ENCODE data around the gene OR10A5. TPM values are rescaled to one million over a fixed set of nuclear protein-coding genes. Genes with fewer than 3 reads are reported as not detected.
A peak's percentile ranks its signal among the peaks of the same experiment; 100 is the strongest.
"Not testable (repeated sequence)": the region's sequence is repeated elsewhere in the genome, so short reads cannot be mapped to it uniquely, and the experiment has no call there.

Gene OR10A5
- total and polyA plus RNA-seq, 2 of the 8 experiments (the other 6 are each of a cell fraction or from before 2014, with no cell fraction given): not detected

DNA sequence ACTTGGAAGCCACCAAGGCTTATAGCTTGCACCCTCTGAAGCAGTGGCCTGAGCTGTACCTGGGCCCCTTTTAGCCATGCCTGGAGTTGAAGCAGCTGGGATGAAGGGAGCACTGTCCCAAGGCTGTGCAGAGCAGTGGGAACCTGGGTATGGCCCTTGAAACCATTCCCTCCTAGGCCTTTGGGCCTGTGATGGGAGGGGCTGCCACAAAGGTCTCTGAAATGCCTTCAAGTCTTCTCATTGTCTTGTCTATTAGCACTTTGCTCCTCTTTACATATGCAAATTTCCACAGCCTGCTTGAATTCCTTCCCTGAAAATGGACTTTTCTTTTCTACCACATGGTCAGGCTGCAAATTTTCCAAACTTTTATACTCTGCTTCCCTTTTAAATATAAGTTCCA, 44.4 kb upstream of the OR10A5 start:
- H2BK20ac ChIP-seq (ENCODE audit: low read length); H4K20me1 ChIP-seq (replicated peaks in 1 of 2; ENCODE audit: control insufficient read depth in 1 of 2, insufficient read depth in 2 of 2, low read length in 2 of 2); H3K23ac ChIP-seq (ENCODE audit: insufficient read length); POLR2A ChIA-PET (ENCODE audit: partially characterized antibody); H4K91ac ChIP-seq (replicated peaks; ENCODE audit: insufficient read length, low read length); H3K4me3 ChIP-seq (ENCODE audit: extremely low read depth in 1 of 4, insufficient read depth in 2 of 4, low read depth in 3 of 4, low read length in 4 of 4); H3K4ac ChIP-seq (replicated peaks; ENCODE audit: insufficient read length, low read depth, low read length); H3K27me3 ChIP-seq (replicated peaks in 1 of 4; ENCODE audit: control insufficient read depth in 3 of 4, extremely low read depth in 1 of 4, insufficient read depth in 3 of 4, low read length in 3 of 4); DNase-seq (ENCODE audit: low read depth in 1 of 2, low spot score in 2 of 2); H4K8ac ChIP-seq (ENCODE audit: extremely low read depth, insufficient read depth, low read length); H3K4me1 ChIP-seq (replicated peaks in 1 of 4; ENCODE audit: control insufficient read depth in 3 of 4, insufficient read depth in 4 of 4, low read length in 3 of 4); H2BK15ac ChIP-seq (ENCODE audit: low read length); H3K23me2 ChIP-seq (ENCODE audit: low read depth, low read length); H3K4me2 ChIP-seq (ENCODE audit: insufficient read depth in 1 of 2, low read depth in 2 of 2, low read length in 2 of 2); H2AFZ ChIP-seq (ENCODE audit: low read length); H3K36me3 ChIP-seq (ENCODE audit: control insufficient read depth in 2 of 4, insufficient read depth in 4 of 4, low read length in 3 of 4); H3K79me1 ChIP-seq (ENCODE audit: low read depth, low read length); H3K18ac ChIP-seq (ENCODE audit: extremely low read depth, low read length); H3K9ac ChIP-seq (replicated peaks in 1 of 4; ENCODE audit: extremely low read depth in 1 of 4, low read depth in 3 of 4, low read length in 3 of 4); H2BK120ac ChIP-seq (replicated peaks; ENCODE audit: low read depth, low read length); H3K27ac ChIP-seq (ENCODE audit: low read depth, low read length); CTCF ChIA-PET (ENCODE audit: partially characterized antibody); H3K14ac ChIP-seq (ENCODE audit: insufficient read length); H3K56ac ChIP-seq (replicated peaks; ENCODE audit: insufficient read length, low read depth, low read length); H2AK5ac ChIP-seq (ENCODE audit: low read depth, low read length); H3K79me2 ChIP-seq (ENCODE audit: control insufficient read depth in 1 of 2, insufficient read depth in 2 of 2, low read length in 2 of 2); H4K5ac ChIP-seq (ENCODE audit: insufficient read length, low read depth, low read length): not testable (repeated sequence)
- FAIRE-seq: peak; percentile 32
- Histone ChIP-seq H2BK12ac (ENCODE audit: low read depth, low read length) (0 out of 2 replicates have a peak overlapping the region, but pooled peaks have one; percentile 20), H2BK5ac (ENCODE audit: low read depth, low read length) (peak overlapping the region; percentile 55; the same call in 1 of the 2 replicates), H3K9me3 (ENCODE audit: insufficient read depth in 2 of 2, low read depth in 1 of 2, low read length in 1 of 2) (peaks cover 7 to 15% of the 10 kb centered on the region in 2 experiments)
- peak; percentile 35 for TF ChIP-seq NANOG (IDR thresholded peaks at IDR 0.05; ENCODE audit: insufficient read depth, low read depth, low read length, poor library complexity, severe bottlenecking)

Data from H1 (cell line).